Measurements from ENCODE around the gene TNFRSF14. TPM values are rescaled to one million over a fixed set of nuclear protein-coding genes. Genes with fewer than 3 reads are reported as not detected.

The TNFRSF14 gene
- total and polyA plus RNA-seq, 9 of the 15 experiments (the other 6 are each of a cell fraction or from before 2014, with no cell fraction given), result 0.11 to 2.3 (median 0.68) TPM; not detected in 2

GRCh38 chr1:2561898-2562895 lies 6.0 kb downstream of the TNFRSF14 start (continued):
- no peak for TF ChIP-seq CLOCK (CRISPR knock-in tag; IDR thresholded peaks at IDR 0.05; ENCODE audit: borderline replicate concordance)
- TF ChIP-seq CXXC5 (CRISPR knock-in tag; IDR thresholded peaks at IDR 0.05), result 0 out of 2 replicates have a peak, but pooled peaks have one; percentile 18
- no peak for TF ChIP-seq PPARD (CRISPR knock-in tag; IDR thresholded peaks at IDR 0.05)
- no peak for TF ChIP-seq JUNB (CRISPR knock-in tag; conservative IDR thresholded peaks at IDR 0.05)
- no peak for TF ChIP-seq CEBPZ (IDR thresholded peaks at IDR 0.05; ENCODE audit: borderline replicate concordance, low read depth, low read length)
- TF ChIP-seq RB1 (IDR thresholded peaks at IDR 0.05; ENCODE audit: low read depth), result 0 out of 2 replicates have a peak, but pooled peaks have one; percentile 26
- no peak for TF ChIP-seq CREBBP (IDR thresholded peaks at IDR 0.05; ENCODE audit: low read depth, low read length)
- TF ChIP-seq RAD21 (CRISPR knock-in tag; conservative IDR thresholded peaks at IDR 0.05 in 1 of 2, IDR thresholded peaks at IDR 0.05 in 1 of 2), result peak in 1 of 2 experiments; percentile 40; a peak in 1 of 4 replicates
- no peak for TF ChIP-seq POLR3G (IDR thresholded peaks at IDR 0.05; ENCODE audit: extremely low read depth, insufficient read length, insufficient replicate concordance)
- TF ChIP-seq ZNF707 (CRISPR knock-in tag; conservative IDR thresholded peaks at IDR 0.05), result no peak
- no peak for TF ChIP-seq TEAD4 (IDR thresholded peaks at IDR 0.05; ENCODE audit: low read length)
- no peak for TF ChIP-seq TEAD4 (CRISPR knock-in tag; IDR thresholded peaks at IDR 0.05; ENCODE audit: borderline replicate concordance)
- no peak for TF ChIP-seq RBM15 (IDR thresholded peaks at IDR 0.05; ENCODE audit: insufficient read depth, low read length)
- peak; percentile 82 for TF ChIP-seq TFAP4 (CRISPR knock-in tag; IDR thresholded peaks at IDR 0.05; ENCODE audit: borderline replicate concordance)
- TF ChIP-seq ZNF77 (CRISPR knock-in tag; IDR thresholded peaks at IDR 0.05), result no peak
- TF ChIP-seq SUPT5H (IDR thresholded peaks at IDR 0.05), result no peak
- no peak for TF ChIP-seq ZNF436 (CRISPR knock-in tag; IDR thresholded peaks at IDR 0.05)
- TF ChIP-seq TFAM (CRISPR knock-in tag; conservative IDR thresholded peaks at IDR 0.05), result no peak
- TF ChIP-seq XRCC3 (IDR thresholded peaks at IDR 0.05), result no peak
- TF ChIP-seq EWSR1 (IDR thresholded peaks at IDR 0.05; ENCODE audit: borderline replicate concordance, low read depth, partially characterized antibody), result no peak
- no peak for TF ChIP-seq ZNF75A (CRISPR knock-in tag; IDR thresholded peaks at IDR 0.05)
